HepG2 (cell line): ENCODE data around the gene ATG4D. TPM values are rescaled to one million over a fixed set of nuclear protein-coding genes. Genes with fewer than 3 reads are reported as not detected.

Experiments
- CERS6 ChIP-seq: sonication (generic); formaldehyde crosslinking; IDR thresholded peaks from 2 replicates; pipeline ENCODE4 v1.5.0; 2020; ENCODE audit warnings: missing genetic modification reagents
- CHD2 ChIP-seq: IDR thresholded peaks from 2 replicates; pipeline ENCODE4 v1.6.1; 2011; ENCODE audit warnings: low read depth, low read length, improper control_type of control experiment
- CHD4 ChIP-seq: fragments of 200-600 bp; sonication (generic); IDR thresholded peaks from 2 replicates; pipeline ENCODE4 v1.7.0; 2017; ENCODE audit warnings: mild to moderate bottlenecking, low read length, borderline replicate concordance
- DDIT3 ChIP-seq: sonication (generic); formaldehyde crosslinking; IDR thresholded peaks from 2 replicates; pipeline ENCODE4 v1.4.0; 2020; ENCODE audit warnings: mild to moderate bottlenecking, missing genetic modification reagents
- DNMT3B ChIP-seq: conservative IDR thresholded peaks from 2 replicates; pipeline ENCODE4 v1.6.1; 2016; ENCODE audit warnings: missing biosample characterization, control low read depth
- DPF2 ChIP-seq: sonication (generic); formaldehyde crosslinking; IDR thresholded peaks from 2 replicates; pipeline ENCODE4 v1.4.0; 2020; ENCODE audit warnings: mild to moderate bottlenecking, low read depth, missing genetic modification reagents, borderline replicate concordance
- ELF4 ChIP-seq: sonication (generic); formaldehyde crosslinking; IDR thresholded peaks from 2 replicates; pipeline ENCODE4 v1.5.0; 2020; ENCODE audit warnings: missing genetic modification reagents, mild to moderate bottlenecking, moderate library complexity, borderline replicate concordance
- HINFP ChIP-seq: sonication (generic); formaldehyde crosslinking; IDR thresholded peaks from 2 replicates; pipeline ENCODE4 v1.4.0; 2020; ENCODE audit warnings: low read depth, mild to moderate bottlenecking, missing genetic modification reagents
- HNF4A ChIP-seq: sonication (generic); formaldehyde crosslinking; IDR thresholded peaks from 2 replicates; pipeline ENCODE4 v1.4.0; 2020; ENCODE audit warnings: missing genetic modification reagents
- KDM6A ChIP-seq: IDR thresholded peaks from 2 replicates; pipeline ENCODE4 v1.6.1; 2016; ENCODE audit warnings: low read depth
- NFIC ChIP-seq: IDR thresholded peaks from 2 replicates; pipeline ENCODE4 v1.6.1; 2012; ENCODE audit warnings: mild to moderate bottlenecking, low read length, inconsistent platforms
- PCBP2 ChIP-seq: fragments of 200-400 bp; formaldehyde crosslinking; optimal IDR thresholded peaks from 2 replicates; pipeline ENCODE3; 2018; ENCODE audit warnings: low read length, low read depth; ENCODE audit not compliant: poor library complexity, severe bottlenecking
- PHF21A ChIP-seq: sonication (generic); formaldehyde crosslinking; IDR thresholded peaks from 2 replicates; pipeline ENCODE4 v1.5.0; 2020; ENCODE audit warnings: mild to moderate bottlenecking, missing genetic modification reagents
- PRMT3 ChIP-seq: sonication (generic); formaldehyde crosslinking; IDR thresholded peaks from 2 replicates; pipeline ENCODE4 v1.8.1; 2022; ENCODE audit warnings: low read depth, mild to moderate bottlenecking, moderate library complexity, missing genetic modification reagents, borderline replicate concordance
- RBM22 ChIP-seq: fragments of 200-400 bp; formaldehyde crosslinking; optimal IDR thresholded peaks from 2 replicates; pipeline ENCODE3; 2017; ENCODE audit warnings: mild to moderate bottlenecking, low read length, moderate library complexity
- RNF2 ChIP-seq: fragments of 450-650 bp; conservative IDR thresholded peaks from 2 replicates; pipeline ENCODE4 v1.6.1; 2016; ENCODE audit warnings: low read depth
- RXRA ChIP-seq: sonication (generic); formaldehyde crosslinking; IDR thresholded peaks from 2 replicates; pipeline ENCODE4 v1.5.1; 2020; ENCODE audit warnings: missing genetic modification reagents
- SMARCC2 ChIP-seq: fragments of 450-650 bp; IDR thresholded peaks from 2 replicates; pipeline ENCODE4 v1.6.1; 2017; ENCODE audit warnings: antibody characterized with exemption, mild to moderate bottlenecking
- SP4 ChIP-seq: sonication (generic); formaldehyde crosslinking; IDR thresholded peaks from 2 replicates; pipeline ENCODE4 v1.8.1; 2023; ENCODE audit warnings: mild to moderate bottlenecking, missing genetic modification reagents
- THAP7 ChIP-seq: sonication (generic); formaldehyde crosslinking; IDR thresholded peaks from 2 replicates; pipeline ENCODE4 v1.8.1; 2023; ENCODE audit warnings: mild to moderate bottlenecking, missing genetic modification reagents
- ZBTB42 ChIP-seq: sonication (generic); formaldehyde crosslinking; IDR thresholded peaks from 2 replicates; pipeline ENCODE4 v1.5.0; 2020; ENCODE audit warnings: mild to moderate bottlenecking, missing genetic modification reagents
- ZFP82 ChIP-seq: sonication (generic); formaldehyde crosslinking; IDR thresholded peaks from 2 replicates; pipeline ENCODE4 v1.5.1; 2020; ENCODE audit warnings: mild to moderate bottlenecking, missing genetic modification reagents, borderline replicate concordance
- ZMYM4 ChIP-seq: sonication (generic); formaldehyde crosslinking; IDR thresholded peaks from 2 replicates; pipeline ENCODE4 v1.8.1; 2023; ENCODE audit warnings: mild to moderate bottlenecking, missing genetic modification reagents
- ZNF253 ChIP-seq: sonication (generic); formaldehyde crosslinking; IDR thresholded peaks from 2 replicates; pipeline ENCODE4 v1.8.0; 2022; ENCODE audit warnings: mild to moderate bottlenecking, missing genetic modification reagents, borderline replicate concordance
- ZNF441 ChIP-seq: sonication (generic); formaldehyde crosslinking; IDR thresholded peaks from 2 replicates; pipeline ENCODE4 v1.7.0; 2021; ENCODE audit warnings: missing genetic modification reagents, borderline replicate concordance
- ZNF724P ChIP-seq: sonication (generic); formaldehyde crosslinking; IDR thresholded peaks from 2 replicates; pipeline ENCODE4 v1.8.0; 2022; ENCODE audit warnings: missing genetic modification reagents, borderline replicate concordance
- polyA plus RNA-seq, 8 experiments: library from polyadenylated mRNA; depleted of rRNA in 3 of 8; stranded (reverse) in 7 of 8; unstranded in 1 of 8; fragments of >200 nt; fragmentation: Illumina TruSeq in 4 of 8; extraction: Trizol in 4 of 8; gene quantifications; 2 replicates each; pipeline versions ENCODE4 v1.2.1 to v1.2.3, GENCODE V29; 2011 to 2016; ENCODE audit warnings: low read depth in 4 of 8, missing spikeins in 1 of 8, mixed read lengths in 1 of 8; ENCODE audit not compliant: insufficient read depth in 1 of 8
- total RNA-seq, 5 experiments: library from RNA; depleted of rRNA; stranded (reverse); fragments of >200 nt; fragmentation: Illumina TruSeq; extraction: Trizol; gene quantifications; 2 replicates each; pipeline ENCODE4 v1.2.3, GENCODE V29; 2016; ENCODE audit warnings: low read depth in 1 of 5

The ATG4D gene
- total and polyA plus RNA-seq, 2 of the 13 experiments (the other 11 are each of a cell fraction or from before 2014, with no cell fraction given): 17.8 to 19.0 TPM

- TF ChIP-seq PCBP2 (no peak), RXRA (CRISPR knock-in tag) (peak; percentile 80), ZNF441 (CRISPR knock-in tag) (peak; percentile 85), NFIC (no peak), ZNF253 (CRISPR knock-in tag) (0 out of 2 replicates have a peak, but pooled peaks have one; percentile 48), RNF2 (peak; percentile 83), PHF21A (CRISPR knock-in tag) (no peak), SP4 (CRISPR knock-in tag) (peak; percentile 96), THAP7 (CRISPR knock-in tag) (peak; percentile 76; the same call in 1 of the 2 replicates), CERS6 (CRISPR knock-in tag) (no peak), CHD4 (no peak), HNF4A (no peak), DDIT3 (CRISPR knock-in tag) (no peak), PRMT3 (peak; percentile 68; the same call in 1 of the 2 replicates), DNMT3B (CRISPR knock-in tag) (no peak), KDM6A (CRISPR knock-in tag) (peak; percentile 24; the same call in 1 of the 2 replicates), DPF2 (CRISPR knock-in tag) (no peak), ZBTB42 (peak; percentile 80; the same call in 1 of the 2 replicates), HINFP (CRISPR knock-in tag) (peak; percentile 78; the same call in 1 of the 2 replicates), ZMYM4 (CRISPR knock-in tag) (peak; percentile 63), SMARCC2 (no peak), ZFP82 (CRISPR knock-in tag) (0 out of 2 replicates have a peak, but pooled peaks have one; percentile 46), CHD2 (no peak), ZNF724P (CRISPR knock-in tag) (peak; percentile 97), RBM22 (no peak), ELF4 (CRISPR knock-in tag) (peak; percentile 17; the same call in 1 of the 2 replicates)
Measured at GRCh38 chr19:10565567-10566407, 22.1 kb downstream of the ATG4D start, which contains the start of gene KRI1 (continued).
